Left lung (tissue), 10 donors: ENCODE results near the gene GORASP2. TPM values are rescaled to one million over a fixed set of nuclear protein-coding genes. Genes with fewer than 3 reads are reported as not detected.

Source experiments
- ATAC-seq: fragments of 200-7000 bp; cut with Tn5 transposase; one replicate; pipeline ENCODE4 v1.9.1; 2020; ENCODE audit warnings: moderate library complexity
- DNase-seq, 4 donors: peaks; one replicate each; pipeline ENCODE4 v3.0.0-alpha.2; 2013 to 2020
- H3K27ac ChIP-seq, 2 donors: fragments of 200-600 bp; sonication (generic) in 1 of 2; one replicate each; pipeline versions ENCODE4 v1.5.0 to v1.8.0; 2020 to 2021
- H3K27me3 ChIP-seq, 2 donors: fragments of 200-600 bp; sonication (generic) in 1 of 2; one replicate each; pipeline versions ENCODE4 v1.5.0 to v1.8.0; 2020 to 2021
- H3K36me3 ChIP-seq, 2 donors: fragments of 200-600 bp; sonication (generic) in 1 of 2; one replicate each; pipeline versions ENCODE4 v1.5.0 to v1.8.0; 2020 to 2021
- H3K4me1 ChIP-seq, 2 donors: fragments of 200-600 bp; one replicate each; pipeline ENCODE4 v1.8.0; 2021
- H3K4me3 ChIP-seq, 2 donors: fragments of 200-600 bp; sonication (generic) in 1 of 2; one replicate each; pipeline versions ENCODE4 v1.5.0 to v1.8.0; 2020 to 2021; ENCODE audit warnings: mild to moderate bottlenecking in 1 of 2
- H3K9me3 ChIP-seq, 2 donors: fragments of 200-600 bp; sonication (generic) in 1 of 2; one replicate each; pipeline versions ENCODE4 v1.5.0 to v1.8.0; 2020 to 2021
- intact Hi-C, 2 donors: fragments of 100-400 bp; cut with DNase I; formaldehyde crosslinking; loops; one replicate each; pipeline versions ENCODE4 v1.11.2 to v1.14.2; 2022
- polyA plus RNA-seq, 6 donors: library from polyadenylated mRNA; unstranded; fragments of 120-200 nt; gene quantifications; one replicate each; pipeline ENCODE4 v1.2.1, GENCODE V29; 2013; ENCODE audit not compliant: insufficient read length in 6 of 6
- total RNA-seq, 2 donors: library from RNA; stranded (reverse); fragmentation: NEBNext Ultra II Directional; extraction: Animal tissue kit (Norgen Biotek cat#: 25700); gene quantifications; one replicate each; pipeline ENCODE4 v1.2.1, GENCODE V29; 2021
- TF ChIP-seq, protein P1 (sequence below), 2 donors: fragments of 200-600 bp; sonication (generic) in 1 of 2; IDR thresholded peaks; one replicate each; pipeline versions ENCODE4 v1.5.0 to v1.8.0; 2021; ENCODE audit warnings: antibody characterized with exemption in 2 of 2
- donor health status: DM: no; HTN: yes; CAD: no.
- donor health status: DM: no; HTN: no; CAD: no.

The GORASP2 gene
- total and polyA plus RNA-seq, 8 donors, result 67.6 to 93.1 (median 79.5) TPM

DNA sequence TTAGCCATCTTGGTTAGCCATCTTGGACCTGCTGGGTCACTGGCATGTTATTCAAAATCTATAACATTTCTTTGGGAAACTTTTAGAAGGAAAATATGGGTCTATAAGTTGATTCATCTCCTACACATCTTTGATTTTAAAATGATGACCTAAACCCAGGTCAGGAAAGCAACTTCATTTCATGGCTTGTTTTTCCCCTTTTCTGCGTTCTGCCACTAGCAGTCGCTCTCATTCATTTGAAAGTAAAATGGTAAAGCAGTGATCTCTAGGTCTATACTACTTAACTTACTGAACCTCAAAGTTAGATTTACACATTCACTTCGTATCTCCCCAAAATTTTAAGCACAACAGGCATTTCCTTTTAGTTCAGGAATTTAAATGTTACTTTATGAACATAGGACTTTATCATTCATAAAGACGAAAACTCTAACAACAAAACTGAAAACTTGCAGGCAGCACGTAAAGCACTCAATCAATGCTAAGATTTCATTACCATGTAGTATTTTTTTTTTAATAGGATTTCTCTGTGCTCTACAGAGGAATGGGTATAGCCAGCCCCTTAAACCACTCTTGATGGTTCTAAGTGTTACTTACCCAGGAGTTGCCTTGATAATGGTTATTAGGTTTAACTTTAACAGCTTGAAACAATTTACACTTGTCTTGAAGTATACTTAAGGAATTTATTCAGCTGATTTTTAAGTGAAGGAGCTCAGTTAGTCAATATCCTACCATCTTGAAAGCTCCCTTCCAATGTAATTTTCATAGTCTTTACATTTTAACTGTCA lies 62.5 kb downstream of the GORASP2 start:
- TF ChIP-seq, protein P1, sequence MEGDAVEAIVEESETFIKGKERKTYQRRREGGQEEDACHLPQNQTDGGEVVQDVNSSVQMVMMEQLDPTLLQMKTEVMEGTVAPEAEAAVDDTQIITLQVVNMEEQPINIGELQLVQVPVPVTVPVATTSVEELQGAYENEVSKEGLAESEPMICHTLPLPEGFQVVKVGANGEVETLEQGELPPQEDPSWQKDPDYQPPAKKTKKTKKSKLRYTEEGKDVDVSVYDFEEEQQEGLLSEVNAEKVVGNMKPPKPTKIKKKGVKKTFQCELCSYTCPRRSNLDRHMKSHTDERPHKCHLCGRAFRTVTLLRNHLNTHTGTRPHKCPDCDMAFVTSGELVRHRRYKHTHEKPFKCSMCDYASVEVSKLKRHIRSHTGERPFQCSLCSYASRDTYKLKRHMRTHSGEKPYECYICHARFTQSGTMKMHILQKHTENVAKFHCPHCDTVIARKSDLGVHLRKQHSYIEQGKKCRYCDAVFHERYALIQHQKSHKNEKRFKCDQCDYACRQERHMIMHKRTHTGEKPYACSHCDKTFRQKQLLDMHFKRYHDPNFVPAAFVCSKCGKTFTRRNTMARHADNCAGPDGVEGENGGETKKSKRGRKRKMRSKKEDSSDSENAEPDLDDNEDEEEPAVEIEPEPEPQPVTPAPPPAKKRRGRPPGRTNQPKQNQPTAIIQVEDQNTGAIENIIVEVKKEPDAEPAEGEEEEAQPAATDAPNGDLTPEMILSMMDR (IDR thresholded peaks at IDR 0.05), result no peak
- H3K4me3 ChIP-seq, result no peak overlapping the region
- H3K27me3 ChIP-seq, result no peaks in the 10 kb centered on the region
- H3K36me3 ChIP-seq, result peaks cover 0 to 69% of the 10 kb centered on the region in 2 donors
- H3K27ac ChIP-seq, result no peak overlapping the region
- ATAC-seq (peak; percentile 92), DNase-seq (no peak)
- no peaks in the 10 kb centered on the region for H3K9me3 ChIP-seq
- H3K4me1 ChIP-seq, result no peaks in the 10 kb centered on the region
- intact Hi-C loops, result no loop called here

DNA sequence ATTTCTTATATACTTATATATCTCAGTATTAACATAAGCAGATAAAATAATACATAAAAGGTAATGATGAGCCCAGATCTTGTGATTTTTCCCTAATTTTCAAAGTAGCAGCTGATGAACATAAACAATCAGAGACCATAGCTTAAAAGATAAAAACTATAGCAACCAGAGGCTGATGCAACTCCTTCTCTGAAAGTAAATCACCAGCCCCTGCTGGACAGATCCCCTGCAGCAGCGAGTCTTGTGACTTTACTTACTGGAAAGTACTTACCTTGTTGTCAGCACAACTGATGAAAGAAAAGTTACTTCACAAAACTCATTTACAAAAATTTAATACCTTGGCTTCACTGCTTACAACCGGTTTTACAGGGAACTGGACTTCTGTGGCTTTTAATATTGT lies 67.3 kb downstream of the GORASP2 start:
- Histone ChIP-seq H3K9me3 (no peaks in the 10 kb centered on the region), H3K36me3 (peaks cover 0 to 72% of the 10 kb centered on the region in 2 donors), H3K27me3 (no peaks in the 10 kb centered on the region), H3K4me1 (no peaks in the 10 kb centered on the region), H3K27ac (no peak overlapping the region), H3K4me3 (no peak overlapping the region)
- DNase-seq (no peak), ATAC-seq (no peak)
- TF ChIP-seq, protein P1 (IDR thresholded peaks at IDR 0.05), result no peak
- intact Hi-C loops, result no loop called here

DNA sequence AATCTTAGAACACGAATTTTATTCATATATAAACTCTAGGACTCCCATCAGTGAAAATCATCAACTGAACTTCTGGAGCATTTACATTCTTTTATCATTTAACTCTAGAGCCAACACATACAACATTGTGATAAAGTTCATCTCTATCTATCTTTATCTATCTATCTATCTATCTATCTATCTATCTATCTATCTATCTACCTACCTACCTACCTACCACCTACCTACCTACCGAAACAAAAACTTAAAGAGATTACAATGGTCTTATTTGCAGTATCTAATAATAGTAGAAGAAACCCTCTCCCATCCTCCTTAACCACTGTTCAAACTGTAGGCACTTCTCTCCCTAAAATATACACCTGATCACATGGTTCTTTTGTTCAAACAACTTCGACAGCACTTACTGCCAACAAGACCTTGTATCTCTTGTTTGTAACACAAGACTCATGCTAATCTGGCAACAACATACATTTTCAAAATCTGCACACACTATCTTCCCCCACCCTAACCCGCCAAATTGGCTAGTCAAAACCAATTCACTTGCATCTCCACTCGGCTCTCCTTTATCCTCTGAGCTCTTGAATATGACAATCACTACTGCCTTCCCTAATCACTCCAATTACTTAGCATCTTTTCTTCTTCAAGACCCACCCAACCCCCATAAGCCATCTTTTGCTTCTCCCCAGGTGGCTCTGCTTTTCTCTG lies 69.0 kb downstream of the GORASP2 start:
- DNase-seq, result no peak
- no peak overlapping the region for H3K27ac ChIP-seq
- ATAC-seq, result peak; percentile 76
- intact Hi-C loops, result no loop called here
- H3K4me3 ChIP-seq, result no peak overlapping the region
- H3K4me1 ChIP-seq, result no peaks in the 10 kb centered on the region
- H3K27me3 ChIP-seq, result no peaks in the 10 kb centered on the region
- TF ChIP-seq, protein P1 (IDR thresholded peaks at IDR 0.05), result no peak
- H3K36me3 ChIP-seq, result peaks cover 0 to 71% of the 10 kb centered on the region in 2 donors
- H3K9me3 ChIP-seq, result no peaks in the 10 kb centered on the region

DNA sequence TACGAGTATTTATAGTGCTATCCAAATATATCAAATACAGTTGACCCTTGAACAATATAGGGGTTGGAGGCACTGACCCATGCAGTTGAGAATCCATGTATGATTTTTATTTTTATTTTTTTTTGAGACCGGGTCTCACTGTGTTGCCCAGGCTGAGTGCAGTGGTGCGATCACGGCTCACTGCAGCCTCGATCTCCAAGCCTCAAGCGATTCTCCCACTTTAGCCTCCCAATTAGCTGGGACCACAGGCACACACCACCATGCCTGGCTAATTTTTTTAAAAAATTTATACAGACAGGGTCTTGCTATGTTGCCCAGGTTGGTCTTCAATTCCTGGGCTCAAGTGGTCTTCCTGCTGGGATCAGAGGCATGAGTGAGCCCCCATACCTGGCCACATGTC lies 70.6 kb downstream of the GORASP2 start:
- ATAC-seq (no peak), DNase-seq (no peak)
- intact Hi-C loops, result no loop called here
- peaks cover 0 to 71% of the 10 kb centered on the region in 2 donors for H3K36me3 ChIP-seq
- H3K27me3 ChIP-seq, result no peaks in the 10 kb centered on the region
- H3K4me3 ChIP-seq, result no peak overlapping the region
- H3K9me3 ChIP-seq, result no peaks in the 10 kb centered on the region
- no peak overlapping the region for H3K27ac ChIP-seq
- H3K4me1 ChIP-seq, result no peaks in the 10 kb centered on the region
- TF ChIP-seq, protein P1 (IDR thresholded peaks at IDR 0.05), result no peak

DNA sequence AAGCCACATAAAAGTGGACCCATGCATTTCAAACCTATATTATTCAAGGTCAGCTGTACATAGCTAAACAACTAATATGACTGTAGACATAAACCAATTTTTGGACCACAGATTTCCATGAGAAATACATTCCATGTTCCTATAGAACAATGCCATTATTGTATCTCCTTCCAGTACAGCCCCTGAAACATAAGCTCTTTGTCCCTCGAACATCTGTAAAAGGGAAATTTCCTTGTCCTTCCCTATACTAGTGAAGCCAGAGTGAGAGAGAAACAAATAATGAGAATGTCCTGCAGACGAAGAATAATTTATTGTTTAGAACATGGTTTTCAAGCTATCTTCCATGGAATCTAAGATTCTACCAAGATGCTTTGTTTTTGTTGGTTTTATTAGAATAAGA lies 75.3 kb downstream of the GORASP2 start:
- H3K4me3 ChIP-seq, result no peak overlapping the region
- H3K27ac ChIP-seq, result no peak overlapping the region
- no peaks in the 10 kb centered on the region for H3K9me3 ChIP-seq
- no peaks in the 10 kb centered on the region for H3K4me1 ChIP-seq
- peaks cover 0 to 63% of the 10 kb centered on the region in 2 donors for H3K36me3 ChIP-seq
- intact Hi-C loops, result no loop called here
- TF ChIP-seq, protein P1 (IDR thresholded peaks at IDR 0.05), result no peak
- ATAC-seq, result no peak
- H3K27me3 ChIP-seq, result no peaks in the 10 kb centered on the region
- DNase-seq, result no peak
